SK-N-SH (cell line): Measurements from ENCODE around the gene MYH3. TPM values are rescaled to one million over a fixed set of nuclear protein-coding genes. Genes with fewer than 3 reads are reported as not detected.
A peak's percentile ranks its signal among the peaks of the same experiment; 100 is the strongest.

Experiments used
- CTCF ChIA-PET: fragments of 300-600, 350-600 bp; formaldehyde crosslinking; extraction: SDS; loops from one replicate; lab custom pipeline; 2021; lab: Yijun Ruan, JAX
- POLR2A ChIA-PET: fragments of 350-600 bp; sonication (Branson Sonifier 250); formaldehyde crosslinking; extraction: SDS; loops from one replicate; lab custom pipeline; 2020; ENCODE audit warnings: antibody characterized with exemption, inconsistent platforms; lab: Yijun Ruan, JAX
- DNase-seq: peaks from one replicate; pipeline ENCODE4 v3.0.0; 2012
- H2AFZ ChIP-seq: fragments of 200-600 bp; sonication (generic); 2 replicates; pipeline ENCODE4 v1.8.1; 2016; ENCODE audit warnings: antibody characterized with exemption, mild to moderate bottlenecking, low read depth
- H3F3A ChIP-seq: fragments of 200-600 bp; sonication (generic); replicated peaks from 2 replicates; pipeline ENCODE3; 2016; ENCODE audit warnings: antibody characterized with exemption, mild to moderate bottlenecking; ENCODE audit not compliant: insufficient read depth
- H3K27ac ChIP-seq, 2 experiments: fragments of 200-500 bp in 1 of 2; fragments of 200-600 bp in 1 of 2; sonication (Bioruptor generic) in 1 of 2; sonication (generic), shearing (Covaris generic) in 1 of 2; 2 replicates each; pipeline versions ENCODE4 v1.5.1 to v1.6.1; 2014 to 2016; ENCODE audit warnings: low read depth in 2 of 2, inconsistent platforms in 1 of 2, low read length in 1 of 2, mild to moderate bottlenecking in 1 of 2, mixed read lengths in 1 of 2
- H3K27me3 ChIP-seq: fragments of 200-600 bp; sonication (generic), shearing (Covaris generic); 2 replicates; pipeline ENCODE4 v1.6.1; 2016; ENCODE audit warnings: mixed run types; ENCODE audit not compliant: insufficient read depth
- H3K36me3 ChIP-seq, 2 experiments: fragments of 200-500 bp in 1 of 2; fragments of 200-600 bp in 1 of 2; sonication (Bioruptor generic) in 1 of 2; sonication (generic) in 1 of 2; replicated peaks in 1 of 2; 2 replicates each; pipeline versions ENCODE3 to v1.5.1; 2014 to 2016; ENCODE audit warnings: low read length in 1 of 2, mild to moderate bottlenecking in 1 of 2; ENCODE audit not compliant: insufficient read depth in 2 of 2, control insufficient read depth in 1 of 2
- H3K4me1 ChIP-seq, 2 experiments: fragments of 200-500 bp in 1 of 2; fragments of 200-600 bp in 1 of 2; sonication (Bioruptor generic) in 1 of 2; sonication (generic), shearing (Covaris generic) in 1 of 2; 2 replicates each; pipeline versions ENCODE4 v1.5.1 to v1.6.1; 2014 to 2016; ENCODE audit warnings: low read depth in 1 of 2, low read length in 1 of 2, mixed run types in 1 of 2; ENCODE audit not compliant: insufficient read depth in 2 of 2, control insufficient read depth in 1 of 2
- H3K4me2 ChIP-seq: fragments of 200-600 bp; sonication (generic), shearing (Covaris generic); 2 replicates; pipeline ENCODE4 v1.6.1; 2017; ENCODE audit warnings: mixed run types
- H3K4me3 ChIP-seq, 2 experiments: fragments of 200-500 bp in 1 of 2; fragments of 200-600 bp in 1 of 2; sonication (Bioruptor generic) in 1 of 2; sonication (generic), shearing (Covaris generic) in 1 of 2; 2 replicates each; pipeline versions ENCODE4 v1.5.1 to v1.8.1; 2014 to 2016; ENCODE audit warnings: low read depth in 2 of 2, inconsistent platforms in 1 of 2, low read length in 1 of 2, mild to moderate bottlenecking in 1 of 2, mixed read lengths in 1 of 2, moderate library complexity in 1 of 2
- H3K79me2 ChIP-seq: fragments of 200-600 bp; sonication (generic); 2 replicates; pipeline ENCODE4 v1.8.1; 2017; ENCODE audit warnings: mild to moderate bottlenecking; ENCODE audit not compliant: insufficient read depth
- H3K9ac ChIP-seq: fragments of 200-600 bp; sonication (generic); 2 replicates; pipeline ENCODE4 v1.6.1; 2017; ENCODE audit warnings: mixed run types
- H3K9me2 ChIP-seq: fragments of 200-600 bp; sonication (generic); 2 replicates; pipeline ENCODE4 v1.6.1; 2017; ENCODE audit warnings: mixed run types
- H3K9me3 ChIP-seq: fragments of 200-600 bp; sonication (generic); 2 replicates; pipeline ENCODE4 v1.6.1; 2017; ENCODE audit warnings: mixed run types, mild to moderate bottlenecking, moderate library complexity
- H4K20me1 ChIP-seq: fragments of 200-600 bp; sonication (generic); 2 replicates; pipeline ENCODE4 v1.6.1; 2017; ENCODE audit warnings: mild to moderate bottlenecking, mixed run types; ENCODE audit not compliant: insufficient read depth
- CTCF ChIP-seq: fragments of 200-600 bp; sonication (generic); IDR thresholded peaks from 2 replicates; pipeline ENCODE4 v1.6.1; 2017; ENCODE audit warnings: antibody characterized with exemption, mild to moderate bottlenecking, moderate library complexity
- ELF1 ChIP-seq: IDR thresholded peaks from 2 replicates; pipeline ENCODE4 v1.4.0; 2012
- MAX ChIP-seq: IDR thresholded peaks from 2 replicates; pipeline ENCODE4 v1.4.0; 2012; ENCODE audit warnings: low read depth
- POLR2AphosphoS5 ChIP-seq: IDR thresholded peaks from 2 replicates; pipeline ENCODE4 v1.6.1; 2012; ENCODE audit warnings: low read depth, low read length
- RAD21 ChIP-seq: IDR thresholded peaks from 2 replicates; pipeline ENCODE4 v1.6.1; 2012; ENCODE audit warnings: mild to moderate bottlenecking, low read length
- RFX5 ChIP-seq: IDR thresholded peaks from 2 replicates; pipeline ENCODE4 v1.6.1; 2012; ENCODE audit warnings: mild to moderate bottlenecking, improper control_type of control experiment, low read length
- SMC3 ChIP-seq: IDR thresholded peaks from 2 replicates; pipeline ENCODE4 v1.6.1; 2012; ENCODE audit warnings: low read depth, low read length, improper control_type of control experiment
- TEAD4 ChIP-seq: IDR thresholded peaks from 2 replicates; pipeline ENCODE4 v1.4.0; 2012; ENCODE audit warnings: mild to moderate bottlenecking, borderline replicate concordance; ENCODE audit not compliant: insufficient read depth
- ZBTB33 ChIP-seq: IDR thresholded peaks from 2 replicates; pipeline ENCODE4 v1.4.0; 2012; ENCODE audit warnings: low read depth, borderline replicate concordance
- WGBS: methylation state at CpG from one replicate; pipeline ENCODE4 v1.1.6; 2017; ENCODE audit warnings: low lambda C conversion rate; 5-methylcytosine and 5-hydroxymethylcytosine counted together
- polyA plus RNA-seq, 3 experiments: library from polyadenylated mRNA; depleted of rRNA; stranded (reverse); fragments of >200 nt; gene quantifications; 2 replicates each; pipeline ENCODE4 v1.2.3, GENCODE V29; 2012

MYH3 gene
- polyA plus RNA-seq, 1 of the 3 experiments (the other 2 are of a cell fraction): 2.7 TPM

- DNase-seq: peak; percentile 71
- H2AFZ ChIP-seq: no peak overlapping the region
- no peaks in the 10 kb centered on the region for H3K27me3 ChIP-seq
These were observed 10.6 kb downstream of the MYH3 start for GRCh38 chr17:10646392-10646990.

More at GRCh38 chr17:10646392-10646990, 10.6 kb downstream of the MYH3 start:
- no peaks in the 10 kb centered on the region for H3K9me2 ChIP-seq
- CTCF ChIA-PET: interaction anchor here (0.6 to 4.1 kb wide), 35 partner anchors 9 to 1342 kb away, joined by 3 to 104 read pairs (median 6); partner anchors contain the start of gene MYH3
- H3K4me2 ChIP-seq: no peak overlapping the region
- H3K9ac ChIP-seq: no peak overlapping the region
- POLR2A ChIA-PET: no interaction called here
- no peak overlapping the region for H3K27ac ChIP-seq
- H3F3A ChIP-seq: no peaks in the 10 kb centered on the region
- H3K4me1 ChIP-seq: no peaks in the 10 kb centered on the region
- H3K4me3 ChIP-seq: peak overlapping the region in 1 of 2 experiments; percentile 21; a peak in 1 of 4 replicates
- no peaks in the 10 kb centered on the region for H4K20me1 ChIP-seq
- 56% methylated on average over 5 of the region's 8 CpGs for WGBS
- H3K36me3 ChIP-seq: no peaks in the 10 kb centered on the region
- no peaks in the 10 kb centered on the region for H3K79me2 ChIP-seq
- H3K9me3 ChIP-seq: no peaks in the 10 kb centered on the region
- TF ChIP-seq TEAD4: no peak
- no peak for TF ChIP-seq MAX
- TF ChIP-seq SMC3: peak; percentile 61
- TF ChIP-seq ELF1: no peak
- TF ChIP-seq CTCF: peak; percentile 86
- TF ChIP-seq ZBTB33: no peak
- peak; percentile 84 for TF ChIP-seq RAD21
- no peak for TF ChIP-seq POLR2AphosphoS5
- TF ChIP-seq RFX5: 0 out of 2 replicates have a peak, but pooled peaks have one; percentile 15
